Activated naive CD4-positive, alpha-beta T cell treated with anti-CD3 and anti-CD28 coated beads, Interleukin-2, amount 10 ng/mL, durations not matched to agents 7 days and 5 days (primary cell): ENCODE data around the gene PPP1R12B.

Source experiments
- CTCF ChIA-PET: fragments of 350-600 bp; sonication (Branson Sonifier 250); formaldehyde crosslinking; loops from one replicate; lab custom pipeline; 2021; ENCODE audit warnings: antibody characterized with exemption; lab: Charles Lee
- DNase-seq: peaks from one replicate; pipeline ENCODE4 v3.0.0-alpha.2; 2020
- H3K27ac Mint-ChIP-seq: one replicate; pipeline ENCODE4 v1.8.0; 2021; ENCODE audit warnings: mild to moderate bottlenecking, moderate library complexity, mixed read lengths
- H3K27me3 Mint-ChIP-seq: one replicate; pipeline ENCODE4 v1.8.0; 2021; ENCODE audit warnings: mild to moderate bottlenecking, mixed read lengths
- H3K36me3 Mint-ChIP-seq: one replicate; pipeline ENCODE4 v1.8.0; 2021; ENCODE audit warnings: mixed read lengths
- H3K4me1 Mint-ChIP-seq: one replicate; pipeline ENCODE4 v1.8.0; 2021; ENCODE audit warnings: mixed read lengths
- H3K4me3 Mint-ChIP-seq: one replicate; pipeline ENCODE4 v1.8.0; 2021; ENCODE audit warnings: mild to moderate bottlenecking, moderate library complexity, mixed read lengths
- H3K9me3 Mint-ChIP-seq: one replicate; pipeline ENCODE4 v1.8.0; 2021; ENCODE audit warnings: mixed read lengths

PPP1R12B gene

DNA sequence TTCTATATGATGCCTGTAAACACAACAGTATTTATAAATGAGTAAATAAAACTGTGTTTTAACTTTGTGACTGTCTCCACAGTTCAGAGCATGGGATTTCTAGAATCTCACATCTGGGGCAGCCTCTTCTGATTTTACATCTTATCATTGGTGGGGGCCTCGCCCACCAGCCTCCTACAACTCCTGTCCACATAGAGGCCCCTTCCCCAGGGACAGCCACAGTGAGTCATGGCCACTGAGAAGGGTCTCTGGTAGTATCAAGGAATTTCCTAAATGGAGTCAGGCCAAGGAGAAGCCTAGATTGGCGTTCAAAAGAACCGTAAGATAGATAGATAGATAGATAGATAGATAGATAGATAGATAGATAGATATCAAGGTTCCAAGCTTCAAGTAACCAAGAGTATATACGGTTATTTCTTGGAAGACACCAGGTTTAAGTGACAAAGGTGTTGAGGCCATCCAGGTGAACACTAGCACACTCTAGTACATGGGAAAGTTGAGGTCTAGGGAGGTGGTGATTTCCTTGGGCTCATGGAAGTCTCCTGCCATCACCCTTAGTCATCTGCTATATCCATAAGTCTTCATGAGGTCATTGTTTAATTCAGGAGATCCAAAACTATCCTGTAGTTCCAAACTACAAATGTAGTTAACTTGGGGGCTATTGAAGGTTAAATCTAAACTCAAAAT is 240.1 kb downstream of the PPP1R12B start:
- Mint-ChIP-seq H3K36me3 (no peaks in the 10 kb centered on the region), H3K27me3 (no peaks in the 10 kb centered on the region), H3K9me3 (no peaks in the 10 kb centered on the region), H3K27ac (no peak overlapping the region), H3K4me1 (peaks cover 2% of the 10 kb centered on the region), H3K4me3 (no peak overlapping the region)
- DNase-seq, result no peak
- CTCF ChIA-PET, result interaction anchor here (0.6 to 3.4 kb wide), 2 partner anchors 16 to 31 kb away, joined by 3 to 18 read pairs; no protein-coding TSS in a partner anchor

DNA sequence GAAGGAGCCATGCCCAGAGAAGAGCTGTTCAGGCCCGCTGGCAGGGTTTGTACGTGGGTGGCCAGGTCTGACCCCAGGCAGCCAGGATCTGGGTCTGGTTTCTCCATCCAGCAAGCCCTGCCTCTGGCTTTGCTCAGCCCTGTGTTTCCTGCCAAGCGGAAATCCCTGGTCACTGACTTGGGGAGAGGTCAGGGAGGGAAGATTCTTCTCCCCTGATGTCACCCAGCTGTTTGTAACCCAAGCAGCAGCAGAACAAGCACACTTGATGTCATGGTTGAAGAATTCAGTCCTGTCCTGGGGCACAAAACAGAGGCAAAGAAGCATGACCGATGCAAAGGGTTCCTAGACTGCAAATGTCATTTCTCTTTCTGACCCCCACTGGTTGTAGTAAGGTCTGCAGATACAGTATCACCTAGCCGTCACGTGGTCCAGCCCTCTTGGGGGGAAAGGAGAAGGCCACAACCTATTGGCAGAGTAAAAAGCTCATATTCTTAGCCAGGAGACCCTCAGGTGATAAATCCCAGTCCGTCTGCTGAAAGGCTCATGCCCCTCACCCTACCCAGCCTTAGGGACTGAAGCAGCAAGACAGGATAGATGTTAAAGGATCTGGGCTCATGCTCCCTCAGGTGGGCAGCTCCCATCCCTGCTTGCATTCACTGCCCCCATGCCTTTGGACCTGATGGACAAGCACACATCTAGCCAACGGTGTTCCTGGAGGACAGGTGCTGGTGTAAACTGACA is 240.9 kb downstream of the PPP1R12B start:
- peaks cover 4% of the 10 kb centered on the region for H3K27me3 Mint-ChIP-seq
- H3K36me3 Mint-ChIP-seq, result no peaks in the 10 kb centered on the region
- CTCF ChIA-PET, result interaction anchor here (0.6 to 0.7 kb wide), 2 partner anchors 28 to 31 kb away, joined by 3 read pairs; no protein-coding TSS in a partner anchor
- H3K4me3 Mint-ChIP-seq, result no peak overlapping the region
- H3K27ac Mint-ChIP-seq, result no peak overlapping the region
- DNase-seq, result no peak
- H3K9me3 Mint-ChIP-seq, result no peaks in the 10 kb centered on the region
- peaks cover 2% of the 10 kb centered on the region for H3K4me1 Mint-ChIP-seq

DNA sequence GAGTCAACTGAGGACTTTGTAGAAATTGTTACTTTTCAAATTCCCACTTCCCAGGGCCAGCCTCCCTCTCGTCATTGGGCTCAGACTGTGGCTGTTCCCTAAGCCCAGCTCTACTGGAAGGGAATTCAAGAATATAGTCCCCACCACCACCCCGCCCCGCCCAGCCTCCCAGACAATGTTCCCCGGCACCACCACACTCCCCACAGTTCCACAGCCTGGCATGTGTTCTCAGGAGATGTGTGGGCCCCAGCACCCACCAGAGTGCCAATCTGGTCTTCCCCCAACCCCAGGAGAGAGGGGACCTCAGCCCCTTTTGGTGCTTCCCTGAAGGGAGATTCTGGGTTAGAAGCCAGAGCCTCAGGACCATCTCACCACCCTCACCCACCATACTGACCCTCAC is 241.6 kb downstream of the PPP1R12B start:
- DNase-seq, result no peak
- Mint-ChIP-seq H3K9me3 (no peaks in the 10 kb centered on the region), H3K27me3 (peaks cover 8% of the 10 kb centered on the region), H3K36me3 (no peaks in the 10 kb centered on the region), H3K4me1 (peaks cover 2% of the 10 kb centered on the region), H3K4me3 (no peak overlapping the region), H3K27ac (no peak overlapping the region)
- CTCF ChIA-PET, result interaction anchor here (0.6 kb wide), 1 partner anchor 485 kb away, joined by 3 read pairs; no protein-coding TSS in a partner anchor

DNA sequence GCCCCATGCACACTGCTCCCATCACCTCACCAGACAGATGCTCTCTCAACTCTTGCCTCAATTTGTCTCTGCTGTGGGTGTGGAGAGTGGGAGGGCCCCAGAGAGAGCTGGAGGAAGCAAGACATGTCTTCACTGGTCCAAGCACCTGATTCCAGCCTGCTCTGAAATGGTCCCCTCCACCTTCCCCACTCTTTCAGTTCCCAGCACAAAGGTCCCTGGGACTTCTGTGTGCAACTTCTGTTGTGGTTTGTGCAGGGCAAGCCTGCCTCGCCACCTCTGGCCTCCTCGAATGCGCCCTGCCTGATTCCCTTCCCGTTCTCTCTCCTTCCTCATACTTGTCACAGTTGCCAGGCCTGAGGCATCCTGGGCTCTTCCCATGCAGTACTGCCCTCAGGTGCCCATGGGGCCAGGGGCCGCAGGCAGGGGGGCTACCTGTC is 242.5 kb downstream of the PPP1R12B start:
- peaks cover 2% of the 10 kb centered on the region for H3K4me1 Mint-ChIP-seq
- H3K36me3 Mint-ChIP-seq, result no peaks in the 10 kb centered on the region
- peaks cover 8% of the 10 kb centered on the region for H3K27me3 Mint-ChIP-seq
- H3K4me3 Mint-ChIP-seq, result no peak overlapping the region
- H3K27ac Mint-ChIP-seq, result no peak overlapping the region
- H3K9me3 Mint-ChIP-seq, result no peaks in the 10 kb centered on the region
- CTCF ChIA-PET, result interaction anchor here (0.6 kb wide), 1 partner anchor 486 kb away, joined by 3 read pairs; no protein-coding TSS in a partner anchor
- DNase-seq, result no peak

DNA sequence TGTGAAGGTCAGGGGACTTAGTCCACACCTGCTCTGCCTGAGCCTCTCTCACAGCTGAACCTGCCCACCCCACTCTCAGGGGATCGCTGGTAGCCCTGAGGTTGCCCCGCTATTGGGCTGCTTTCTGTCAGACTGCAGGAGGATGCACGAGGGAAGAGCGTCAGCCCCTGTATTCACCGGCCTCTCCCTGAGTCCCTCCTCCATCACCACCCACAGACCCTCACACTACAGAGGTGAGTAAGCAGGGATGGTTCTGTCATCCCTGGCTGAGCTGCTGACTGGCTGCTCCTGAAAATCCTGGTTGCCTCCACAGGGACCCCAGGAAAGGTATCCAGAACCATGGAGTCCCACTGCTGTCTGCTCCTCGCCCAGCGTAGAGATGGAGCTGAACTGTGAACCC is 243.0 kb downstream of the PPP1R12B start:
- no peak for DNase-seq
- no peaks in the 10 kb centered on the region for H3K36me3 Mint-ChIP-seq
- peaks cover 12% of the 10 kb centered on the region for H3K27me3 Mint-ChIP-seq
- no peak overlapping the region for H3K27ac Mint-ChIP-seq
- H3K4me3 Mint-ChIP-seq, result no peak overlapping the region
- H3K9me3 Mint-ChIP-seq, result no peaks in the 10 kb centered on the region
- CTCF ChIA-PET, result no interaction called here
- H3K4me1 Mint-ChIP-seq, result peaks cover 2% of the 10 kb centered on the region

DNA sequence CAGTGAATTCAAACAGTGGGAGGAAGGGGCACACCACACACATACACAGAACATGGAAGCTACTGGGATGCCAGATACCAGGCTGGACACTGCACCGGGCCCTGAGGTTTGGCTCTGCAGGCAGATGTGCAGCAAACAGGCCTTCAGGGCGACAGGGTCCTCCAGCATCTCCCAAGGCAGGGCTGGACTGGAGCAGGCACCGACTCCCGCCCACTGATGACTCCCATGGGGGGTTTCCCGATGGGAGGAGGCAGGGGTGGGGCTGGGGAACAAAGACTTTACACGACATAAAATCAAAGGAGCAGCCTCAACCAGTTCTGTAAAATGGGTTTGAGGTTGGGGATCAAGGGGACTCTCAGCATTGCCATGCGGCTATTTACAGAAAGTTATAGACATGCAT is 243.6 kb downstream of the PPP1R12B start:
- CTCF ChIA-PET, result no interaction called here
- H3K27ac Mint-ChIP-seq, result no peak overlapping the region
- H3K9me3 Mint-ChIP-seq, result no peaks in the 10 kb centered on the region
- no peaks in the 10 kb centered on the region for H3K36me3 Mint-ChIP-seq
- H3K4me3 Mint-ChIP-seq, result no peak overlapping the region
- H3K4me1 Mint-ChIP-seq, result peaks cover 2% of the 10 kb centered on the region
- no peak for DNase-seq
- H3K27me3 Mint-ChIP-seq, result peaks cover 12% of the 10 kb centered on the region

DNA sequence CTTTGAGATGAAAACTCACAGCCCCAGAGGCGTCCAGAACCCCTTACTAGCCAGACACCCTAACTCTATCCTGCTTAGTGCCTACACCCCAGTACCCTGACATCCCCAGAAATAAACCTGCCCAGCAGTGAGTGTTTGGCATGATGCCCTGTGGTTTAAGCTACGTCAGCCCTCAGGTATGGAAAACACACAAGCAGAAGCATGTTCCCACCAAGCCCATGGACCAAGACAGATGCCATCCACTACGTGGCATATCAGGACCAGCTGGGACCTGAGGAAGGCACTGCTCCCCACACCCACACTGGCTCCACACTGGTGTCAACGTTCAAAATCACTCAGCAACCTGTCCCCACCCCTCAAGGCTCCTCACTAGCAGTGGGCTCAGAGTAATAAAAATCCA is 245.3 kb downstream of the PPP1R12B start:
- peaks cover 12% of the 10 kb centered on the region for H3K27me3 Mint-ChIP-seq
- no peaks in the 10 kb centered on the region for H3K9me3 Mint-ChIP-seq
- H3K36me3 Mint-ChIP-seq, result no peaks in the 10 kb centered on the region
- no peak overlapping the region for H3K27ac Mint-ChIP-seq
- no peak for DNase-seq
- no peak overlapping the region for H3K4me3 Mint-ChIP-seq
- CTCF ChIA-PET, result no interaction called here
- H3K4me1 Mint-ChIP-seq, result no peaks in the 10 kb centered on the region

DNA sequence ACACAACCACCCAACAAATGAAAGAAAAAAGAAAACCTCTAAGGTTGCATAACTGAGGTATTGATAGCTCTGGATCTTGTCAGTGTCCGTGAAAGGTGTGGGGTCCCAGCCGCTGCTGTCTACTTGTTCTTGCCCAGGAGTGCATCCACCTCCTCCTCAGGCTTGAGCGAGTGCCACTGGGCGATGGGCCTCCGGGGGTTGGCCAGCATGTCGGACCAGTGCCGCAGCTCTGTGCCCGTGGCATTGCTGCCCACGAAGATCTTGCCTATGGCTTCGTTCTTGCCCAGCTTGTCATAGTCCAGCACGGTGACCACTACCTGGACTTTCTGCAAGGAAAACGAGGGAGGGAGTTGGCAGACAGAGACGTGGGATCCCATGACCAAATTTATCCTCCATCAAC is 248.1 kb downstream of the PPP1R12B start:
- H3K4me1 Mint-ChIP-seq, result no peaks in the 10 kb centered on the region
- no peaks in the 10 kb centered on the region for H3K36me3 Mint-ChIP-seq
- no peak overlapping the region for H3K27ac Mint-ChIP-seq
- CTCF ChIA-PET, result no interaction called here
- no peak overlapping the region for H3K4me3 Mint-ChIP-seq
- no peaks in the 10 kb centered on the region for H3K9me3 Mint-ChIP-seq
- no peak for DNase-seq
- peaks cover 16% of the 10 kb centered on the region for H3K27me3 Mint-ChIP-seq

DNA sequence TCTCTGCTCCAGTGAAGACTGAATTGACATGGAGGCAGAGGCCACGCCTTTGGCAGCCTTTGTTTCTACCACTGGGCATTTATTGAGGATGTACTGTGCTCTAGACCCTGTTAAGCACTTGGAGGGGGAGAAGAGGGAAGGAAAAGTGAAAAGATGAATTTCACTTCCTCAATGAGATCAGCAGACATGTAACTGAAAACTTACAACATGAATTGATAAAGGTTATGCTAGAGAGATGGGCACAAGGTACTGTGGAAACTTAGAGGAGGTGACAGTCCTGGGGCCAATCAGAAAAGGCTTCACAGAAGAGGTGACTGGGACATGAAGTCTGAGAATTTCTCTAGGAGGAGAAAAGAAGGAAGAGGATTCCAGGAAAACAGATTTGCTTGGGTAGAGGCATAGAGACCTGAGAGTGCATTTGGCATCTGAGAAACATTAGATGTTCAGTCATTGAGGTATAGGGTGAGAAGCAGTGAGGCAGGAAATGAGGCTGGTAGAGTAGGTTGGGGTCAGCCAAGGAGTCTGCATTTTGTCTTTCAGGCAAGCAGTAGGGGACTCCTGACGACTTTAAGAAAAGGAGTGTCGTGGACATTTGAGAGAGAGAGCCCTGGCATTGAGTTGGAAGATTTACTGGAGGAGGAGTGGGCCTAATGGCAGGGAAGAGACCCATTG is 248.7 kb downstream of the PPP1R12B start:
- H3K4me3 Mint-ChIP-seq, result no peak overlapping the region
- no peaks in the 10 kb centered on the region for H3K9me3 Mint-ChIP-seq
- H3K36me3 Mint-ChIP-seq, result no peaks in the 10 kb centered on the region
- peaks cover 16% of the 10 kb centered on the region for H3K27me3 Mint-ChIP-seq
- no peak overlapping the region for H3K27ac Mint-ChIP-seq
- no peak for DNase-seq
- H3K4me1 Mint-ChIP-seq, result no peaks in the 10 kb centered on the region
- CTCF ChIA-PET, result no interaction called here

DNA sequence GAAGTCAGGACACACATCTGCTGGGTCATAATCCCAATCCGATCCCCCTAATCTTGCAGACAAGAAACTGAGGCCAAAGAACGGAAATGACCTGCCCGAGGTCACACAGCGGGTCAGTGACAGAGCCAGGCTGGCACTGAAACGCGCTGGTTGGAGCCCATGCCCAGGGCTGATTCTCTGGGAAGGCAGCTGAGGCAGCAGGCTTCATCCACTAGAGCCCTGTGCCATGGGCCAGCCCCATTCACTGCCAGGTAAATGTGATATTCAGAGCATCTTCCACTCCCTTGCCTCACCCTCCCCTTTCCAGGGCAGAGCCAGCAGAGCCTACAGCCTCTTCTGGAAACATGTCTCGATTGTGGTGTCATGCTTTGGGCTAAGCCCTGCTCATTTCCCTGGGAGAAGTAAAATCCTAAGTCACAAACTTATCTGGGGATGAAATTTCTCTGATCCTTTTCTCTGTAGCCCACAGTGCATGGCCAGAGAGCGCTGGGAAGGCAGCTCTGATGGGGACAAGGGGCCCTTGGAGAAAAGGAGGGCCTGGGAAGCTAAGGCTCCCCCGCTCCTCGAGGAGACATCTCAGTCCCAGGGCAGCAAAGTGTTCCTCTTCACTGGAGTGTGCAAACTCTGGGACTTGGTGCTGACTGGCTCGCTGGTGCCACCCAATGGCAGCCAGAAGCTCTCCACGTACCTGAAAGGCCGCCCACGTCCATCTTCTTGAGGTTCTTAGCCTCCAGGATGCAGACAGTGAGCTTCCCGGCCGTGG is 251.4 kb downstream of the PPP1R12B start:
- CTCF ChIA-PET, result interaction anchor here (0.6 to 1.1 kb wide), 6 partner anchors 15 to 251 kb away, joined by 3 to 6 read pairs (median 3); no protein-coding TSS in a partner anchor
- no peak overlapping the region for H3K27ac Mint-ChIP-seq
- peak; percentile 46 for DNase-seq

DNA sequence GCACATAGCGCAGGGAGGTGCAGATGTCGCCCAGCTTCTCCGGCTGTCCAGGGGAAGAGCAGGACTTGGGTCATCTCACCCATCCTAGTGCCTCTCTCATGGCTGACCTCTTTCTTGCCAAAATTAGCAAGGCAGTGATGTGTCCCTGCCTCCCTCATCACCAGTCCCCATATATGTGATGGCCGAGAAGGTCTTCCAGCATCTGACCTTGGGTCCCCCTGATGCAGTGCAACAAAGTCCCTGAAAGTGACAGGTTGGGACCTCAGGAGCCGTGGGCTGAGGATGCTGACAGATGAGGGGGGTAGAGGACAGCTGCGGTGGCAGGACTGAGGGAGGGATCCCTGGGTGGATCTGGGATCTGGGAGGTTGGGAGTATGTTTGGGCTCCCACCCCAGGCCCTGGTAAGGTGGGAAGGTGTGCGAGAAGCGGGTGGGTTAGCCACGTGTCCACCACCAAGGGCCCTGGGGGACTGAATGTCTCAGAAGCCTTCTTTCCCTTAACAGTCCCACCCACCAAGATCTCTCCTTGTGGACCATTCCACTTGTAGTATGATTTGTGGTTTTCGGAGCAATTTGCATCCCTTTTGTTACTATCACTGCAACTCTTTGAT is 252.0 kb downstream of the PPP1R12B start:
- no peaks in the 10 kb centered on the region for H3K9me3 Mint-ChIP-seq
- peaks cover 2% of the 10 kb centered on the region for H3K4me1 Mint-ChIP-seq
- no peak overlapping the region for H3K4me3 Mint-ChIP-seq
- CTCF ChIA-PET, result interaction anchor here (0.6 to 1.1 kb wide), 6 partner anchors 14 to 251 kb away, joined by 3 to 6 read pairs (median 3); no protein-coding TSS in a partner anchor
- H3K27ac Mint-ChIP-seq, result no peak overlapping the region
- H3K36me3 Mint-ChIP-seq, result no peaks in the 10 kb centered on the region
- peaks cover 8% of the 10 kb centered on the region for H3K27me3 Mint-ChIP-seq
- no peak for DNase-seq

More for the DNA sequence above, 251.4 kb downstream of the PPP1R12B start:
- H3K4me1 Mint-ChIP-seq, result peaks cover 2% of the 10 kb centered on the region
- no peaks in the 10 kb centered on the region for H3K9me3 Mint-ChIP-seq
- peaks cover 10% of the 10 kb centered on the region for H3K27me3 Mint-ChIP-seq
- no peak overlapping the region for H3K4me3 Mint-ChIP-seq
- H3K36me3 Mint-ChIP-seq, result no peaks in the 10 kb centered on the region

DNA sequence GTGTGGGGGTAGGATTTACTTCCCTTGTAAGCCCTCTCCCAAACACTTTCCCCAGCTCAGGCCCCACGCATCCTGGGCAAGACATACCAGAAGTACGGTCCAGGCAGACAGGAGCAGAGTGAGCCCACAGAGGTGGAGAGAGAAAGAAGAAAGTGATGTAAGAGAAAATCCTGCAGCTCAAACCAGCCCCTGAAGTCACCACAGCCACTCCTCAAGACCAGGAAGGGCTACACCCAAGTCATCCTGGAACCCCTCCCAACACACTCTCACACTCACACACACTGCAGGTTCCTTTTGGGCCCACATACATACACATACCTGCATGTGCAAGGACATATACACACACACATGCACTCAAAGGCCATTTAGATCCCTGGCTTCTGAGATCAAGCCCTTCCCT is 254.9 kb downstream of the PPP1R12B start:
- CTCF ChIA-PET, result no interaction called here
- Mint-ChIP-seq H3K27ac (no peak overlapping the region), H3K4me1 (peaks cover 2% of the 10 kb centered on the region), H3K4me3 (no peak overlapping the region), H3K9me3 (no peaks in the 10 kb centered on the region), H3K36me3 (no peaks in the 10 kb centered on the region), H3K27me3 (peaks cover 4% of the 10 kb centered on the region)
- DNase-seq, result no peak

DNA sequence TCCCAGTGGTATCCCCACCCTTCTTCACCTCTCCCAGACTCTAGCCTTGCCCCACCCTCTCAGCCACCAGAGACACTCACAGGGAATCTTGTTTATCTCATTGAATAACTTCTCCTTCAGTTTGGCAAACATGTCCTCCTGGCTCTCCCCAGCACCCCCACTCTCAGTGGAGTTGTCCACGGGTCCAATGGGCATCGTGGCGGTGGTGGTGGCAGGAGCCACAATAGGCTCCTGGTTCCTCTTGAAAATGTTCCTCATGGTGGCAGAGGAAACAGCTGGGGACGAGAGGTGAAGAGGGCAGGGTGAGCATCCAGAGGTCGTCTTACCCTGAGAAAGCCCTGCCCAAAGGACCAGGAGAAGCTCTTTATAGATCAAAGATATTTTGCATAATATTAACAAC is 257.0 kb downstream of the PPP1R12B start:
- Mint-ChIP-seq H3K4me1 (peaks cover 2% of the 10 kb centered on the region), H3K36me3 (no peaks in the 10 kb centered on the region), H3K4me3 (no peak overlapping the region), H3K27ac (no peak overlapping the region), H3K9me3 (no peaks in the 10 kb centered on the region), H3K27me3 (no peaks in the 10 kb centered on the region)
- CTCF ChIA-PET, result no interaction called here
- DNase-seq, result no peak
